GM12878 (cell line): ENCODE measurements around the gene PPA1. TPM values are rescaled to one million over a fixed set of nuclear protein-coding genes. Genes with fewer than 3 reads are reported as not detected.

Experiments
- ATAC-seq: fragments of 200-7000 bp; cut with Tn5 transposase; 3 replicates; pipeline ENCODE4 v1.9.1; 2020; ENCODE audit warnings: mild to moderate bottlenecking, moderate library complexity
- BruUV-seq: library from RNA; stranded (reverse); fragments of 400-500 nt; replicated peaks from 2 replicates; lab custom pipeline; 2021; lab: Mats Ljungman, UMichigan
- CTCF ChIA-PET: fragments of 300-600 bp; sonication (Branson Sonifier 250); formaldehyde crosslinking; extraction: SDS; loops from one replicate; lab custom pipeline; 2021; ENCODE audit warnings: inconsistent platforms; lab: Yijun Ruan, JAX
- POLR2A ChIA-PET: fragments of 350-600 bp; formaldehyde crosslinking; extraction: SDS; loops from one replicate; lab custom pipeline; 2021; ENCODE audit warnings: inconsistent platforms; lab: Charles Lee
- RAD21 ChIA-PET: fragments of 300-600 bp; sonication (Branson Sonifier 250); formaldehyde crosslinking; loops from one replicate; lab custom pipeline; 2023; ENCODE audit warnings: antibody characterized with exemption; ENCODE audit not compliant: unreplicated experiment; lab: Charles Lee
- SMC1A ChIA-PET: fragments of 300-600 bp; sonication (Branson Sonifier 250); formaldehyde crosslinking; loops from one replicate; lab custom pipeline; 2023; ENCODE audit not compliant: unreplicated experiment, uncharacterized antibody; lab: Charles Lee
- DNase-seq: peaks from one replicate; pipeline ENCODE4 v3.0.0-alpha.2; 2011; ENCODE audit warnings: low read depth, low spot score
- FAIRE-seq: peaks from 3 replicates; lab custom pipeline; 2011; peaks lifted over from hg19 to GRCh38; lab: Jason Lieb, UNC
- H2AFZ ChIP-seq: 2 replicates; pipeline ENCODE4 v1.6.0; 2011; ENCODE audit warnings: low read depth, low read length, control low read depth; ENCODE audit not compliant: control insufficient read depth
- H3K27ac ChIP-seq: 2 replicates; pipeline ENCODE4 v1.5.1; 2011; ENCODE audit warnings: control low read depth; ENCODE audit not compliant: control insufficient read depth, insufficient read depth
- H3K27me3 ChIP-seq, 2 experiments: replicated peaks in 1 of 2; 2 replicates each; pipeline versions ENCODE4 v1.6.0 to v1.6.1; 2011; ENCODE audit warnings: low read length in 1 of 2; ENCODE audit not compliant: control insufficient read depth in 2 of 2, insufficient read depth in 2 of 2
- H3K36me3 ChIP-seq, 2 experiments: 2 replicates each; pipeline ENCODE4 v1.5.1; 2011; ENCODE audit warnings: low read length in 1 of 2; ENCODE audit not compliant: control insufficient read depth in 2 of 2, insufficient read depth in 2 of 2
- H3K4me1 ChIP-seq: 2 replicates; pipeline ENCODE4 v1.6.1; 2011; ENCODE audit warnings: mild to moderate bottlenecking, low read length, moderate library complexity, mixed read lengths; ENCODE audit not compliant: control insufficient read depth, insufficient read depth
- H3K4me2 ChIP-seq: 2 replicates; pipeline ENCODE4 v1.6.0; 2011; ENCODE audit warnings: control low read depth; ENCODE audit not compliant: control insufficient read depth, insufficient read depth
- H3K4me3 ChIP-seq: fragments of 200-600 bp; sonication (generic); 2 replicates; pipeline ENCODE4 v1.5.1; 2016
- H3K79me2 ChIP-seq: 2 replicates; pipeline ENCODE4 v1.6.0; 2011; ENCODE audit warnings: low read length; ENCODE audit not compliant: control insufficient read depth, insufficient read depth
- H3K9ac ChIP-seq: 2 replicates; pipeline ENCODE4 v1.8.0; 2011; ENCODE audit warnings: low read length, control low read depth, mixed read lengths; ENCODE audit not compliant: control insufficient read depth, insufficient read depth
- H3K9me3 ChIP-seq: replicated peaks from 3 replicates; pipeline ENCODE4 v1.5.1; 2011; ENCODE audit warnings: mild to moderate bottlenecking, low read length; ENCODE audit not compliant: control insufficient read depth, insufficient read depth
- H4K20me1 ChIP-seq: 2 replicates; pipeline ENCODE4 v1.6.0; 2011; ENCODE audit not compliant: control insufficient read depth, insufficient read depth
- E4F1 ChIP-seq: fragments of 450-650 bp; IDR thresholded peaks from 2 replicates; pipeline ENCODE4 v1.6.1; 2018; ENCODE audit warnings: borderline replicate concordance, mild to moderate bottlenecking; ENCODE audit not compliant: partially characterized antibody
- ELK1 ChIP-seq: IDR thresholded peaks from 2 replicates; pipeline ENCODE4 v1.6.1; 2012; ENCODE audit warnings: low read depth, low read length, improper control_type of control experiment
- NBN ChIP-seq: fragments of 450-650 bp; IDR thresholded peaks from 2 replicates; pipeline ENCODE4 v1.6.1; 2016
- SREBF1 ChIP-seq: IDR thresholded peaks from 2 replicates; pipeline ENCODE4 v1.6.1; 2012; ENCODE audit warnings: mild to moderate bottlenecking, low read length
- SRF ChIP-seq, 2 experiments: IDR thresholded peaks; 2 replicates each; pipeline ENCODE4 v1.6.1; 2011; ENCODE audit warnings: low read depth in 2 of 2, low read length in 2 of 2, mild to moderate bottlenecking in 1 of 2, moderate library complexity in 1 of 2
- WGBS: methylation state at CpG from one replicate; pipeline ENCODE4 v1.1.6; 2016; ENCODE audit warnings: low lambda C conversion rate; ENCODE audit not compliant: insufficient replicate concordance, insufficient coverage; ENCODE audit errors: missing lambda C conversion rate; 5-methylcytosine and 5-hydroxymethylcytosine counted together
- in situ Hi-C: fragments of 300-500 bp; cut with MboI; formaldehyde crosslinking; loops from 9 replicates; pipeline ENCODE4 v1.14.3; 2018; ENCODE audit warnings: mixed read lengths
- intact Hi-C: fragments of 100-400 bp; cut with micrococcal nuclease; formaldehyde crosslinking; loops from one replicate; pipeline ENCODE4 v1.14.2; 2022; ENCODE audit not compliant: unreplicated experiment
- polyA plus RNA-seq, 11 experiments: library from polyadenylated mRNA; depleted of rRNA in 4 of 11; unstranded in 6 of 11; stranded (reverse) in 5 of 11; fragments of >200 nt; fragmentation: Nextera tagmentation in 4 of 11; fragmentation: Illumina TruSeq in 1 of 11; extraction: Ambion mirVana in 4 of 11; extraction: Trizol in 1 of 11; gene quantifications; 1 replicate in 1 of 11; 2 replicates in 10 of 11; pipeline versions ENCODE4 v1.2.1 to v1.2.3, GENCODE V29; 2011 to 2016; ENCODE audit warnings: inconsistent platforms in 2 of 11, missing spikeins in 2 of 11, low read depth in 1 of 11
- total RNA-seq, 4 experiments: library from RNA; depleted of rRNA in 3 of 4; stranded (reverse); fragments of >200 nt in 3 of 4; fragmentation: Illumina TruSeq in 1 of 4; extraction: Trizol in 1 of 4; gene quantifications; 2 replicates each; pipeline versions ENCODE4 v1.2.1 to v1.2.3, GENCODE V29; 2013 to 2021

The PPA1 gene
- total and polyA plus RNA-seq, 10 of the 15 experiments (the other 5 are each of a cell fraction or from before 2014, with no cell fraction given), result 224 to 452 (median 346) TPM

GRCh38 chr10:70232859-70233108 is 445 bp downstream of the PPA1 start:
- SMC1A ChIA-PET, result interaction anchor here (1.0 to 3.5 kb wide), 15 partner anchors 10 to 140 kb away, joined by 3 to 48 read pairs (median 8); no protein-coding TSS in a partner anchor
- peak overlapping the region; percentile 90 for H3K9ac ChIP-seq

More at GRCh38 chr10:70232859-70233108, 445 bp downstream of the PPA1 start:
- no peaks in the 10 kb centered on the region for H3K4me1 ChIP-seq
- ATAC-seq, result no peak
- POLR2A ChIA-PET, result interaction anchor here (0.6 to 4.3 kb wide), 14 partner anchors 9 to 949 kb away, joined by 3 to 24 read pairs (median 4); partner anchors contain the start of genes SAR1A and TYSND1
- H3K79me2 ChIP-seq, result peaks cover 54% of the 10 kb centered on the region
- 0% methylated on average over 18 of the region's 18 CpGs for WGBS
- CTCF ChIA-PET, result interaction anchor here (0.6 to 4.3 kb wide), 14 partner anchors 9 to 131 kb away, joined by 3 to 56 read pairs (median 6); partner anchors contain the start of gene TYSND1
- no peak for TF ChIP-seq SREBF1
- 0 out of 2 replicates have a peak, but pooled peaks have one; percentile 3 for TF ChIP-seq NBN
- TF ChIP-seq ELK1, result no peak
- no peak for TF ChIP-seq SRF (IDR thresholded peaks at IDR 0.05; ENCODE audit: low read depth in 2 of 2, low read length in 2 of 2)
- TF ChIP-seq E4F1, result no peak
- no peak for FAIRE-seq
- peak overlapping the region; percentile 80; the same call in 1 of the 2 replicates for H3K4me2 ChIP-seq
- RAD21 ChIA-PET, result interaction anchor here (1.2 to 18.9 kb wide), 7 partner anchors 10 to 128 kb away, joined by 3 to 675 read pairs (median 11); partner anchors contain the start of gene TYSND1
- intact Hi-C loops (loop anchor here (5.0 kb wide), 1 partner anchor 40 kb away; no protein-coding TSS in a partner anchor), in situ Hi-C loops (no loop called here)
- no peaks in the 10 kb centered on the region for H4K20me1 ChIP-seq
- no peak for DNase-seq
- H3K9me3 ChIP-seq, result no peaks in the 10 kb centered on the region
- H3K27ac ChIP-seq, result peak overlapping the region; percentile 76
- H2AFZ ChIP-seq, result peak overlapping the region; percentile 57
- peaks cover 0 to 14% of the 10 kb centered on the region in 2 experiments; a peak in 2 of 4 replicates for H3K36me3 ChIP-seq
- peak overlapping the region; percentile 93 for H3K4me3 ChIP-seq
- H3K27me3 ChIP-seq, result no peaks in the 10 kb centered on the region
- no TSS peak for BruUV-seq
